Smooth muscle cell (in vitro differentiated cells): Measurements from ENCODE around the gene GPER1. TPM values are rescaled to one million over a fixed set of nuclear protein-coding genes. Genes with fewer than 3 reads are reported as not detected.

Source experiments
- DNase-seq: peaks from one replicate; lab custom pipeline; 2025; ENCODE audit not compliant: unreplicated experiment; lab: John Stamatoyannopoulos, UW
- H2AFZ ChIP-seq: fragments of 200-600 bp; sonication (generic); 2 replicates; pipeline ENCODE4 v1.6.0; 2016; ENCODE audit warnings: antibody characterized with exemption, low read depth, mild to moderate bottlenecking
- H3F3A ChIP-seq: fragments of 200-600 bp; sonication (generic); 2 replicates; pipeline ENCODE4 v1.6.0; 2017; ENCODE audit warnings: antibody characterized with exemption, low read depth
- H3K27ac ChIP-seq: fragments of 200-600 bp; sonication (generic); 2 replicates; pipeline ENCODE4 v1.5.1; 2016; ENCODE audit warnings: low read depth, mild to moderate bottlenecking
- H3K27me3 ChIP-seq: fragments of 200-600 bp; sonication (generic); 2 replicates; pipeline ENCODE4 v1.6.1; 2016; ENCODE audit warnings: low read depth, mild to moderate bottlenecking
- H3K36me3 ChIP-seq: fragments of 200-600 bp; sonication (generic); 2 replicates; pipeline ENCODE4 v1.5.1; 2016; ENCODE audit warnings: low read depth
- H3K4me1 ChIP-seq: fragments of 200-600 bp; sonication (generic); 2 replicates; pipeline ENCODE4 v1.5.1; 2016; ENCODE audit warnings: low read depth
- H3K4me2 ChIP-seq: fragments of 200-600 bp; sonication (generic); 2 replicates; pipeline ENCODE4 v1.6.0; 2016; ENCODE audit warnings: mild to moderate bottlenecking
- H3K4me3 ChIP-seq: fragments of 200-600 bp; sonication (generic); 2 replicates; pipeline ENCODE4 v1.5.1; 2016; ENCODE audit warnings: mild to moderate bottlenecking
- H3K79me2 ChIP-seq: fragments of 200-600 bp; sonication (generic); 2 replicates; pipeline ENCODE4 v1.6.0; 2016; ENCODE audit warnings: low read depth, mild to moderate bottlenecking
- H3K9ac ChIP-seq: fragments of 200-600 bp; sonication (generic); 2 replicates; pipeline ENCODE4 v1.6.0; 2016; ENCODE audit warnings: low read depth
- H3K9me3 ChIP-seq: fragments of 200-600 bp; sonication (generic); replicated peaks from 2 replicates; pipeline ENCODE4 v1.5.1; 2016; ENCODE audit warnings: low read depth
- H4K20me1 ChIP-seq: fragments of 200-600 bp; sonication (generic); 2 replicates; pipeline ENCODE4 v1.6.0; 2016; ENCODE audit warnings: low read depth
- WGBS: methylation state at CpG from one replicate; pipeline ENCODE4 v1.1.7; 2016; ENCODE audit warnings: low lambda C conversion rate; 5-methylcytosine and 5-hydroxymethylcytosine counted together
- polyA plus RNA-seq: library from polyadenylated mRNA; unstranded; fragments of >200 nt; fragmentation: Nextera tagmentation; extraction: Ambion mirVana; gene quantifications from 2 replicates; pipeline ENCODE4 v1.2.1, GENCODE V29; 2016
- total RNA-seq: library from RNA; depleted of rRNA; stranded (reverse); fragments of >200 nt; gene quantifications from 2 replicates; pipeline ENCODE4 v1.2.3, GENCODE V29; 2014
- TF ChIP-seq, protein P1 (sequence below): fragments of 200-600 bp; sonication (generic); IDR thresholded peaks from 2 replicates; pipeline ENCODE4 v1.5.1; 2017; ENCODE audit warnings: borderline replicate concordance, mild to moderate bottlenecking, antibody characterized with exemption; ENCODE audit not compliant: insufficient read depth, poor library complexity, severe bottlenecking

The GPER1 gene
- total and polyA plus RNA-seq, 2 experiments from 2014 or later, result 1.3 to 2.3 TPM

GRCh38 chr7:1097120-1097504 lies 9.2 kb downstream of the GPER1 start:
- DNase-seq, result no peak
- Histone ChIP-seq H3K36me3 (no peaks in the 10 kb centered on the region), H3K4me2 (no peak overlapping the region), H3K4me1 (no peaks in the 10 kb centered on the region), H2AFZ (no peak overlapping the region), H4K20me1 (peaks cover 78% of the 10 kb centered on the region), H3K9ac (no peak overlapping the region), H3K27ac (no peak overlapping the region), H3K27me3 (no peaks in the 10 kb centered on the region), H3K79me2 (no peaks in the 10 kb centered on the region), H3K9me3 (no peaks in the 10 kb centered on the region), H3F3A (no peaks in the 10 kb centered on the region), H3K4me3 (no peak overlapping the region)
- whole genome bisulfite sequencing, result 96% methylated on average over 13 of the region's 13 CpGs
- TF ChIP-seq, protein P1, sequence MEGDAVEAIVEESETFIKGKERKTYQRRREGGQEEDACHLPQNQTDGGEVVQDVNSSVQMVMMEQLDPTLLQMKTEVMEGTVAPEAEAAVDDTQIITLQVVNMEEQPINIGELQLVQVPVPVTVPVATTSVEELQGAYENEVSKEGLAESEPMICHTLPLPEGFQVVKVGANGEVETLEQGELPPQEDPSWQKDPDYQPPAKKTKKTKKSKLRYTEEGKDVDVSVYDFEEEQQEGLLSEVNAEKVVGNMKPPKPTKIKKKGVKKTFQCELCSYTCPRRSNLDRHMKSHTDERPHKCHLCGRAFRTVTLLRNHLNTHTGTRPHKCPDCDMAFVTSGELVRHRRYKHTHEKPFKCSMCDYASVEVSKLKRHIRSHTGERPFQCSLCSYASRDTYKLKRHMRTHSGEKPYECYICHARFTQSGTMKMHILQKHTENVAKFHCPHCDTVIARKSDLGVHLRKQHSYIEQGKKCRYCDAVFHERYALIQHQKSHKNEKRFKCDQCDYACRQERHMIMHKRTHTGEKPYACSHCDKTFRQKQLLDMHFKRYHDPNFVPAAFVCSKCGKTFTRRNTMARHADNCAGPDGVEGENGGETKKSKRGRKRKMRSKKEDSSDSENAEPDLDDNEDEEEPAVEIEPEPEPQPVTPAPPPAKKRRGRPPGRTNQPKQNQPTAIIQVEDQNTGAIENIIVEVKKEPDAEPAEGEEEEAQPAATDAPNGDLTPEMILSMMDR, result no peak

GRCh38 chr7:1098243-1099153 lies 10.6 kb downstream of the GPER1 start:
- H3F3A ChIP-seq, result no peaks in the 10 kb centered on the region
- H3K27ac ChIP-seq, result no peak overlapping the region
- no peaks in the 10 kb centered on the region for H3K27me3 ChIP-seq
- H3K9me3 ChIP-seq, result no peaks in the 10 kb centered on the region
- no peaks in the 10 kb centered on the region for H3K36me3 ChIP-seq
- no peak for DNase-seq
- H2AFZ ChIP-seq, result no peak overlapping the region
- TF ChIP-seq, protein P1, result no peak
- WGBS, result 94% methylated on average over 42 of the region's 43 CpGs
- no peaks in the 10 kb centered on the region for H3K79me2 ChIP-seq
- no peaks in the 10 kb centered on the region for H3K4me1 ChIP-seq
- no peak overlapping the region for H3K4me3 ChIP-seq
- no peak overlapping the region for H3K9ac ChIP-seq
- no peak overlapping the region for H3K4me2 ChIP-seq
- peaks cover 86% of the 10 kb centered on the region for H4K20me1 ChIP-seq

GRCh38 chr7:1099154-1099542 lies 11.2 kb downstream of the GPER1 start:
- no peak overlapping the region for H3K4me3 ChIP-seq
- no peaks in the 10 kb centered on the region for H3K79me2 ChIP-seq
- H2AFZ ChIP-seq, result no peak overlapping the region
- WGBS, result 98% methylated on average over 26 of the region's 26 CpGs
- H3K27ac ChIP-seq, result no peak overlapping the region
- H4K20me1 ChIP-seq, result peaks cover 89% of the 10 kb centered on the region
- TF ChIP-seq, protein P1, result no peak
- no peaks in the 10 kb centered on the region for H3K27me3 ChIP-seq
- H3K4me1 ChIP-seq, result no peaks in the 10 kb centered on the region
- DNase-seq, result no peak
- no peaks in the 10 kb centered on the region for H3F3A ChIP-seq
- no peaks in the 10 kb centered on the region for H3K9me3 ChIP-seq
- H3K9ac ChIP-seq, result no peak overlapping the region
- H3K4me2 ChIP-seq, result no peak overlapping the region
- no peaks in the 10 kb centered on the region for H3K36me3 ChIP-seq
